ENCODE measurements around the gene MTFMT.
"Not testable (repeated sequence)": the region's sequence is repeated elsewhere in the genome, so short reads cannot be mapped to it uniquely, and the experiment has no call there.

The MTFMT gene

GRCh38 chr15:65060641-65061397, 31.4 kb upstream of the MTFMT start:
- FAIRE-seq, result no peak

GRCh38 chr15:65059931-65060596, 30.6 kb upstream of the MTFMT start:
- DNase-seq (ENCODE audit: insufficient read length, low spot score), result no peak
- FAIRE-seq, result no peak

More at GRCh38 chr15:65060641-65061397, 31.4 kb upstream of the MTFMT start:
- DNase-seq (ENCODE audit: insufficient read length, low spot score), result no peak

- no peak for FAIRE-seq
- DNase-seq (ENCODE audit: insufficient read length, low spot score), result no peak
These were observed 29.9 kb upstream of the MTFMT start for GRCh38 chr15:65059369-65059750.

- DNase-seq (ENCODE audit: insufficient read length, low spot score) (no peak), FAIRE-seq (no peak)
These were observed 29.2 kb upstream of the MTFMT start for GRCh38 chr15:65058394-65059368.

DNA sequence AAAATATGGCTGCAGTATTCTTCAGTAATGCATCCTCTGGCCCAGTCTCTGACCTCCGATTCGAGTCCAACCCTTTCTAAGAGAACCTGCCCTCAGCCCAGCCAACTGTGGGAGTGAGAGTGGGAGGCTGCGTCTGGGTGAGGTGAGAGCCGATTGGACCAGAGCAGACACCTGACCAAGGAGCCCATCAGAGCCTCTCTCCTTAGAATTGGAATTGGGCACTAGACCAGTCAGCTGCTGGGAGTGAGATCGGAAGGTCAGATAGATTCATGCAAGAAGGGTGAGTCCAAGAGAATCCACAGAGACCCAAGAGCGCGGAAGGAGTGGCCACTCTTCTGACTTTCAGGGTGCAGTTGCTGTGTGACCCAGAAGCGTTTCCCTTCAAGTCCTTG, 28.1 kb upstream of the MTFMT start:
- DNase-seq (ENCODE audit: insufficient read length, low spot score), result no peak
- no peak for FAIRE-seq

DNA sequence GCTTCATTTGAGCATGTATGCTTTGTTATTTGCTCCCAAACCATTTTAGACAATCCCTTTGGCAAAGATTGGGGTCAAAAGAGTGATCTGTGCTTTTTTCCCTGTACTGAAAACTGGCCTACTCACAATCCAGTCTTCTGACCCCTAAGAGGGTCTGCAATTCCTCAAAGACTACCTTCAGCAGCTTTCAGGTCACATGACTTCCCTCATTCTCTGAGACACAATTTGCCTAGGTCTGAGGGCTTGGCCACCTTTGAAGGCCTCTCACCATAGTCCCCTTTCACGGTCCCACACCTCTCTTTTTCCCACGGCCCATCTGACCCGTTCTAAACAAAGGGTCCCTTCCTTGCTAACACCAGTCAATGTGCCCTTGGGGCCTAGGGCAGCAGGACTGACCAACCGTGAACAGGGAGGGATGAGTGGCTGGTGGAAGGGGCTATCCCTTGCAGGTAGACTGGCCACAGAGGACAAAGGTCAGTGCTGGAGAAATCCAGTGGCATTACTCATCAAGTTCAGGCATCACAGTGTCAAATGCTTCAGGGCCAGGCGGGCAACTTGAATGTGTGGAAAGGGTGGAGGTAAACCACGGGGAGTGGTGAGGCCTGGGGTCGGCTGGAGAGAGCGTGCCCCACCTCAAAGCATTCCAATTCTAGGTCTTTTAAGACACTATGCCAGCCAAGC, 27.6 kb upstream of the MTFMT start:
- no peak for DNase-seq (ENCODE audit: insufficient read length, low spot score)
- FAIRE-seq, result no peak

- DNase-seq (ENCODE audit: insufficient read length, low spot score) (no peak), FAIRE-seq (no peak)
These were observed 26.7 kb upstream of the MTFMT start for GRCh38 chr15:65056106-65056505.

- FAIRE-seq (no peak), DNase-seq (ENCODE audit: insufficient read length, low spot score) (no peak)
These were observed 25.9 kb upstream of the MTFMT start for GRCh38 chr15:65055201-65055870.

DNA sequence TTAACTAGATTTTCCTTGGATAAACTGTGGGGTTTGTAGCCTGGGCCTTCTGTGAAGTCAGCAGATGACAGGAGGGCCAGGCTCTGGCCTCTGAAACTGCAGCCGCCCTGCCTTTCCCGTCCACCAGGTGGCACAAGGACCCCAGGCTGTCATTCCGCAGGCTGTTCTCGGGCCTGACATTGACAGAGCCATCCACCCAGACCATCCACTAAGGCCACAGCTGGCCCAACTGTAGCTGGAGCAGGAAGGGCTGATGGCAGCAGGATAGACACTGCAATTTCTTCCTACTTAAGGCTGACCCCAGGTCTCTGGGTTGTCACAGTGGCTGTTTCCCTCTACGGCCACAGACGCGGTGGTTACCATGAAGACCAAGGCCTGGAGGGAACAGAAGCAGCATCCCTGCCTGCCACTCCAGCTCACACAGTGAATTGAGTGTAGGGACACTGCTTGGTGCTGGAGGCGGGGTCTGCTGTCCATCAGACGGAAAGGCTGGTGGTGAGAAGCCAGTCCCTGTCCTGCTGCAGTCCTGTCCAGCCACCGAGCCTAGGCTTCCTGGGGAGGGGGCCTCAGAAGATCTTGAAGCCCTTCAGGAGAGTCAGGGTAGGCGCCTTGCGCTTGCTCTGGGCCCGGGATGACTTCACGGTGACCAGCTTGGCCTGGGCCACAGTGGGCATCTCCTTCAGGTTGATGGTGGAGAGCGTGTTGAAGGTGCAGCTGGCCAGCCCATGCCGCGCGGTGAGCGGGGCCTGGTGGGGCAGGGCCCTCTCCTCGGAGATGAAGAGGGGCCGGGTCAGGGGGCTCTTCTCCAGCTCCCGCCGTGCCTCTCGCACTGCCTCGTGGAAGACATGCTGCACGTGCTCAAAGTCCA, 25.1 kb upstream of the MTFMT start:
- DNase-seq (ENCODE audit: insufficient read length, low spot score) (peak; percentile 78), FAIRE-seq (peak; percentile 78)

DNA sequence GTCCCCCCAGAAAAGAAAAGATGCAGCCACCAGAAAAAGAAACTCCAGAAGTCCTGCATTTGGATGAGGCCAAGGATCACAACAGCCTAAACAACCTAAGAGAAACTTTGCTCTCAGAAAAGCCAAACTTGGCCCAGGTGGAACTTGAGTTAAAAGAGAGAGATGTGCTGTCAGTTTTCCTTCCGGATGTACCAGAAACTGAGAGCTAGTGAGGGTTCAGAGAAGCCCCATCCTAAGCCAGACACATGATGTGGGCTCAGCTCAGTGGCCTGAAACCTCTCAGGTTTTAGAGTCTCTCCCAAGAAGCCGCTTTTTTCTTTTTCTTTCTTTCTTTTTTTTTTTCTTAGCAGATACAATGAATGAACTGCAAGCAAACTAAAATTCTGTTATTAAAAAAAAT, 23.5 kb upstream of the MTFMT start:
- no peak for FAIRE-seq
- DNase-seq (ENCODE audit: insufficient read length, low spot score), result no peak

DNA sequence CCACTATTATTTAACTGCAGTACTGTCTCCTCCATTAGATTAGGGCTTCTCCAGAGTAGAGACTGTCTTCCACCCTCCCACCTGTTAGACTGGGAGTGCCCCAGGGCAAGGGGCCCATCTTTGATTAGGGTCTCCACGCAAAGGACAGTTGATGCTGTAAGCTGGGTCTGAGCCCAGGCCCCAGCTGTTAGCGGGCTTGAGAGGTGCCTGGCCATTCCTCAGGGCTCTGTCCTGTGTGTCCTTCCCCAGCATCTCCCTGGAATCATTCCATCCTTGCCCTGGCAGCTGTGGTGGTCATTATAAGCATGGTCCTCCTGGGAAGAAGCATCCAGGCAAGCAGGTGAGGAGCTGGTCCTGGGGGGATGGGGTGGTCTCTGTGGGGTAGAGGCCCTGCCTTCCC, 21.8 kb upstream of the MTFMT start:
- no peak for DNase-seq (ENCODE audit: insufficient read length, low spot score)

GRCh38 chr15:65050270-65050669, 20.8 kb upstream of the MTFMT start:
- DNase-seq (ENCODE audit: insufficient read length, low spot score) (no peak), FAIRE-seq (no peak)

More for the DNA sequence above, 21.8 kb upstream of the MTFMT start:
- FAIRE-seq, result no peak

DNA sequence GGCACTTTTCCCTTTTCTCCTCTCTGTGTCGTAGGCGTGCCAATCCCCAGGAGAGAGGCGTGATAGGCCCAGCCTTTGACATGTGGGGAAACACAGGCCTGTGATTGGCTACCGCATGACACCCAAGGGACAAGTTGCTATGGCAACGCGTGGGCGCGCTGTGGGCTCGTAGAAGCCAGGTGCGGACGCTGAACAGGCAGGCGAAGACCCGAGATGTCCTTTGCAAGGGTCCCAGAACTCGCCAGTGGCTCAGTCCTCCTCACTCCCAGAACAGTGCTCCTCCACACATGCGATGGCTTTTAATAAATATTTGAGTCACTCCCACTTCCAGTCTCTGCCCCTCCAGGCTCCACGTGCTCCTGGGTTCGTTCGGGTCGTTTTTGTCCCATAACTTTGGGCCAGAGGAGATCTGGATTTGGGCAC, 20.0 kb upstream of the MTFMT start:
- peak; percentile 86 for FAIRE-seq
- DNase-seq (ENCODE audit: insufficient read length, low spot score), result peak; percentile 91

DNA sequence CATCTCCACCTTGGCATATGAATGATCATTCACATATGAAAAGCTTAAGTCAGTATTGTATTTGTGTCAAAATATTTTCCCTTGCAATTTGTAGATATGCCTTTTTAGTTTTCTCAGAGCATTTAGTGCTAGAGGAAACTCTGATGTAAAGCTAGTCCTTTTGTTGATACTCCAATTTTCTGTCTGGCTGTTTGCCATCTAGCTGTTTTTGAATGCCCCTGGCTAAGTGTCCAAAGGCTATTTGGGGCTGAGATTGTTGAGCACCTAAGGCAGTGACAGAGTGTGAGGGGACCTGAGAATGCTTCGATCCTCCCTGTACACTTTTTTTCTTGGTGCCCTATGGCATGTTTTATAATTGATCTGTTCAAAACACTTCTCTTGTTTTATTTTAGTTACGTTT, 18.8 kb upstream of the MTFMT start:
- DNase-seq (ENCODE audit: insufficient read length, low spot score) (no peak), FAIRE-seq (no peak)

DNA sequence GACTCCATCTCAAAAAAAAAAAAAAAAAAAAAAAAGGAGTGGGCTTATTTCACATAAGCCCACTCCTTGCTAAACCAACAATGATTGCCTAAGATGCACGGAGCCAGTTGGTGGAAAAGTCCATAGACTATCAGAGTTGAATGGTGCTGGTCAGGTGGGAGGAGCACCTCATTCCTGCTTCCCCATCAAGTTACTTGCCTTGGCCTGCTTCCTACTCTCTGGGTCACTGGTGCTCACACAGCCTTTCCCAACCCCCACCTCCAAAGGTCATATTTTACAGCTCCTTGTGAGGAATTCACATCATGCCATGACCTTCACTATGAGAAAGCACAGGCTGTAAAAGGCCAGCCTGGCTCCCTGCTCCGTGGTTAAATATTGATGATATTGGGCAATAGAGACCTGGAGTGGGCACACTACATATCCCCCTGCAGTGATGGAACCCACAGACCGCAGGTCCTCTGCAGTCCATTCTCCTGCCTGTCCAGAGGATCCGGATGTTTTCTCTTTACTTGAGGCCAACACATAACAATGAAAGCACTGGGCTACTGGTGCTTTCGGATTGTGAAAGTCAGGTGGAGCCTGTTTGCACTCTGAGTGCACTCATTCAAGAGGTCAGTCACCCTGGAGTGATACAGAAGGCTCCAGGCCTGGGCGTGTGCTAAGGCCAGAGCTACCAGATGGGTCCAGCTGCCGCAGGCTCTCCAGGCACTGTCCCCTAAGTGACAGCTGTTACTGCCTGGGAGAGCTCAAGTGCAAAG, 15.5 kb upstream of the MTFMT start, which contains the start of gene SLC51B:
TSS of gene SLC51B (plus strand) at position 664 of the 758 bp plus-strand sequence. CDS start 4,618 bp downstream, outside the sequence.
- FAIRE-seq (no peak), DNase-seq (ENCODE audit: insufficient read length, low spot score) (no peak)

GRCh38 chr15:65044218-65044617, 14.8 kb upstream of the MTFMT start:
- FAIRE-seq; DNase-seq (ENCODE audit: insufficient read length, low spot score): not testable (repeated sequence)

GRCh38 chr15:65042776-65043327, 13.4 kb upstream of the MTFMT start:
- no peak for FAIRE-seq
- DNase-seq (ENCODE audit: insufficient read length, low spot score), result no peak

GRCh38 chr15:65041787-65042186, 12.3 kb upstream of the MTFMT start:
- DNase-seq (ENCODE audit: insufficient read length, low spot score) (no peak), FAIRE-seq (no peak)

Measured in GM19239 (cell line).